HG03108 (cell line): Measurements from ENCODE around the gene ADD2.
"Not testable (repeated sequence)": the region's sequence is repeated elsewhere in the genome, so short reads cannot be mapped to it uniquely, and the experiment has no call there.

ENCODE experiments used
- ATAC-seq: cut with Tn5 transposase; IDR thresholded peaks from one replicate; pipeline ENCODE4 v1.9.1; 2021; ENCODE audit warnings: moderate library complexity; ENCODE audit not compliant: unreplicated experiment

The ADD2 gene

DNA sequence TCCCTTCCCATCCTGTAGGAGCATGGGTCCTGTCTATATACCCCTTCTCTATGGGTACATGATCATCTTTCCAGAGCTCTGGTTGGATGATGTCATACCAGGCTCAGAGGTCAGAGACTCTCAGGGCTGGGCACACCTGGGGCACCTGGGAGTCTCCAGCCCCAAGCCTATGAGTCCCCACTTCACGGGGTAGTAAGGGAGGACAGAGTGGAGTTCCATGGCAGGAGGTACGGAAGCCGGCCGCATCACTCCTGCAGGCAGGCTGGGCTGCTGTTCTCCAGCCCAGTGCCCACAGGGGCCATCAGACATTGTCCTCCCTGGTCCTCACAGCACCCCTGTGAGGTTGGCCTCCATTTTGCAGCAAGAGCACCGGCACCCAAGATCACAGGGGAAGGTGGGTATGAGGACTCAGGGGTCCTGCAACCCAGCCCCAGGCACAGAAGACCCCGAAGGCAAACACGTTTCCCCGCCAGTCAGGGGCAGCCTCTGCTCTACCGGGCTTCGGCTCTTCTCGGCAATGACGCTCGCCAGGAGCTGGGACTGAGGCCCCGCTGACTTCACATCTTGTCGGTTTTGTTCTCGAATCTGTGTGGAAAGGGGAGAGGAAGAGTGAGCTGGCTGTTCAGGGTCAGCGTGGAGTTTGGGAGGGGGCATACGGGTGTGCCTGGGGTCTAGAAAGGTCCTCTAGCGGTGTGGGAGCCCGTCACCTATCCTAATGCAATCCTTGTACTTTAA, 91.5 kb downstream of the ADD2 start:
- ATAC-seq, result no peak

DNA sequence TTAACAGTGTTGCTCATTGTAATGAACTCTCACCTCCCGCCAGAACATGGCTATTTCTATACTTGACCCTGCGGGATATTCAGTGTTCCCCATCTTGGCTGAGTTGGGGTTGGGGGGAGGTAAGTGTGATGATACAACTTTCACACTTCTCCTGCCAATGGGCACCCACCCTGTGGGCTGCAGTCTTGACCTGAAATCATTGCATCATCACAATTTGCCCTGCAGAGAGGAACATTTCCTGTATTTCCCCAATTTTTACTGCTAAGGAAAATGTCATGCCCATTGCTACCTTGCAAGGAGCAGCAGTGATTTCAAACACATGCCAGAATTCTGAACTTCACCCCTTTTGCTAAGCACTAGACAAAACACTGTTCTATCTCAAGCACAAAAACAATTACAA, 92.1 kb downstream of the ADD2 start:
- ATAC-seq, result no peak

DNA sequence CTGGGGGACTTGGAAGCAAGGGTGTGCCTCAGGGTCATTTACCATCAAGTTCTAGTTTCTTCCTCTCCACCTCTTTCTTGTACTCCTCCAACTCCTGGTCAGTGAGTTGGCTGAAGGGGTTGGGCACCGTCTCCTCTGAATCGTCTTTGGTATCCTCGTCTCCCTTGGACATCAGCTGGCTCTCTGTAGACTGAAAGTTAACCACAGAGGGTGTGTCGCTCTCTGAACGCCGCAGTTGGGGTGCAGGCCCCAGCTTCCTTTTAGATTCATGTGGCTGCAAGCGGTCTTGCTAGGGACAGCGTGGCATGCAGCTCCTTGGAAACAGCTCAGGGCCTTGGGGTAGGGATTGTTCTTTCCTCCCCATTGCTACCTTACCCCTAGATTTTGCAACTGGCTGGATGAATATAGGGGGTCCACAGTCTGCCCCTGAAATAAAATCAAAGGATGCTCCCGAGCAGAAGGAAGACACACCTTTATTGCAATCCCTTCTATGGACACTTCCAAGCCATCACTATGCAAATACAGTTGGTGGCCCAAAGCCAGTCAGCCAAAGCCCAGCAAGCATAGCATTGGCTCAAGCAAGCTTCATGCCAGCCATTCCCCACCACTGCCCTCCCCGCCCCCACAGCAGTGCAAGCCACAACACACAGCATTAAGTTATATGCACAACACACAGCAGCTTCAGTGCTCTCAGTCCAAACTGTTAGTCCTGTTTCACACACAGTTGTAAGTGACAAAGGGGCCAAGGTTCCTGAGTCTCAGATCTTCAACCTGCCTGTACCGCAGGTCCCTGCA, 93.2 kb downstream of the ADD2 start:
- ATAC-seq, result no peak

DNA sequence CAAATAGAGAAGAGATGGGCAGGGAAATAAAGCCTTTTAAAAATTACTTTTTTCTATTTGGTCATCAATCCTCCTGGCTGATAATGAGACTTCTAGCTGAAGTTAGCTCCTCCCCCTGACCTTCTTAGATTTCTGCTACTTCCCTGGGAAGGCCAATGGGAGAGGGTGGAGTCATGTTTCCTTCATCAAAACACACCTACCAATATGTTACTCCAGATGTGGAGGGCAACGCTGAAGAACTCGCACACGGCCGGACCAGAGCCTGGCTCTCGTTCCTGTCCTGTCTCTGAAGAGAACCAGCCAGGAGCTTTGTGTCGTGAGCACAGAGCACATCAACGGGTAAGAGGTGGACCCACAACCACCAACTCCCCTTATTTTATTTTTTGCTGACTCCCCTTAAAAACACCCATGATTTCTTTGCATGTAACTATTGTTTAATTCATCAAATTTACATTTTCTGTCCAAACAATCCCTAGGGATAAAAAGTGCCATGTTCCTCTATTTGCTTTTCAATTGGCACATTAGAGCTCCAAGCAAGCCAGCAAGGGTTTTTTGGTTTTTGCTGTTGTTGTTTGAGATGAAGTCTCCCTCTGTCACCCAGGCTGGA, 94.9 kb downstream of the ADD2 start:
- ATAC-seq, result no peak

DNA sequence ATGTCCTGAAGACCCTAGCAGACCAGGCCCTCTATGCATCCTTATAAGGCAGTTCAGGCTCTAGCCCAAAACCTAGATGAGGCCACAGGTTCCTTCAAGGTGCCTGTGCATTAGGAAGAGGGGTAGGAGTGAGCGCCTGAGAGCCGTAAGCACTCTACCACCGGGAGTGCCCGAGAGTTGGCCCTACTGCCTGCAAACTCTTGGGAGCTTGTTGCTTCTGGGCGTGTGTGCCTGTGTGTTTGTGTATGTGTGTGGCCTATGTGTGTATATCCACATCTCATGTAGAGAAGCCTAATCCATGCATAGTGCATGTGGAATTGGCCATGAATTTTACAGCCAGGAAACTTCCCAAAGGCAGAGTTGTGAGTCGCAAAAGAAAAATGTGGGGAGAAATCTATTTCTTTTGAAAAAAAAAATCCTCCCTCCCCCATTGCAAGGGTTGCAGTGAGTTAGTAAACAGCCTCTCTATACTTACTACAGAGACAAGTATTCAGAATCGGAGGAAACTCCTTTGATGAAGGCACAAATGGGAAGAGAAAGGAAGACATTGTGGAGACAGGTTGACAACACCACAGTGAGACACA, 96.8 kb downstream of the ADD2 start:
- ATAC-seq, result no peak

DNA sequence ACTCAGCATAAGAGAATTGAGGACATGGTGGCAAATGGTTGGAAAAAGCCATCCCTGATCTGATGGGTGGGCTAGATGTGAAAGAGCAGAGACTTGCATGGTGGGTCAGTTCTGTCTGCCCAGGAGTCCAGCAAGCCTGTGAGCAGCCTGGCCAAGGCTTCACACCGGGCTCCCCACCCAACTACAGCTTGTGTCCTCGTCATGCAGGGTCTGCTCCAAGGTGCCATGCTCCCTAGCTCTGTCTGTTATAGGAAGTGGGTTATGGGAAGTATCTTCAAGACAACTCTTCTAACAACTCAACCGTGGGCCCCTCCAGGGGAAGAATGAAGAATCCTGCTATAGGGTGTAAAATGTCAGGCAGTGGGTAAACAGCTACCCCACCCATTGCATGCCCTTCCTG, 97.4 kb downstream of the ADD2 start:
- ATAC-seq, result no peak

DNA sequence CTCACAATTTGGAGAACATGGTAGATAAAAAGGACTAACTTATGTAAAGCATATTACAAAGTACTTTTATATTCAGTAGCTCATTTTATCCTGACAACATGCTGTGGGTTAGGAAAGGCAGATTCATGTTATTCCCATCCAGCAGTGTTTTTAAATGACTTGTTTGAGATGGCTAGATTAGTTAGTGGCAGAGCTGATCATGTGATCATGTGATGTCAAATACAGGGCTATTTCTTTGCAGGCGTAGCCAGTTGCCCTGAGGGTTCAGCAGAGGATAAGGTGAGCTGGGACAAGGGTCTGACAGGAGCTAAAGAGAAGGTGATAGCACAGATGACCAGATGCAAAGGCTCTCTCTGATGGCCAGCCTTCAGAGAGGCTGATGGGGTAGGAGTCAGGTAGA, 97.8 kb downstream of the ADD2 start:
- no peak for ATAC-seq

DNA sequence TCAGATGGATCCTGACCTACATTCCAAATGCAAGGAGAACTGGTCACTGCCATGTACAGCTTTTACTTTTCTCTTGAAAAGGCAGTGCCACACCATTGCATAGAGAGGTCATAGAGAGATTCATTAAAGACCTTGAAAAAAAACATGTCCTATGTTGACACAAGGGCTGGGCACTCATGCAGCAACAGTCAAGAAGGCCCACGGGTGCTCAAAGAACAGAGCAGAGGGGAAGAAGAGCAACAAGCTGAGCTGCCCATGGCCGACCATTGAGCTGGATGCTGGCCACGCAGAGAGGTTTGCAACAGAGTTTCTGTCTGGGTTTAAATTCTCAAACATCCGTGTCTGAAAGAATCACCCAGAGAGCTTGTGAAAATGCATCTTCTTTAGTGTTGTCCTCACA, 99.1 kb downstream of the ADD2 start:
- ATAC-seq, result no peak

DNA sequence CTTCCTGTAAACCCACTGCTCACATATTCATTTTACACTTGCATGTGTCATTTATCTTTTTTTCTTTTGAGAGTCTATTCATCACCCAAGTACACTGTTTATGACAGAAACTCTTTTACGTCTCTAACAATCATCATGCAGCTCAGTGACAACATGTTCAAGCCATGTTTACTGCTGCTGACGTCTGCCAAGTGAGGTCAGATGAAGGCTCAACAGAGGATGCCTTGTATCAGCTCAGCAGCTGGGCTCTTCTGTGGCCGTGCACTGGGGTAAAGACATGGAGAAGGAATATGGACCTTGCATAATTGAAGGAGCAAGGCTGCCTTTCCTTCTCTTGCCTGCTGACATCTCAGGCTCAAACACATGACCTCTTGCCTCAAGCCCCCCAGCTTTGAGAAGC, 99.6 kb downstream of the ADD2 start:
- ATAC-seq, result no peak

DNA sequence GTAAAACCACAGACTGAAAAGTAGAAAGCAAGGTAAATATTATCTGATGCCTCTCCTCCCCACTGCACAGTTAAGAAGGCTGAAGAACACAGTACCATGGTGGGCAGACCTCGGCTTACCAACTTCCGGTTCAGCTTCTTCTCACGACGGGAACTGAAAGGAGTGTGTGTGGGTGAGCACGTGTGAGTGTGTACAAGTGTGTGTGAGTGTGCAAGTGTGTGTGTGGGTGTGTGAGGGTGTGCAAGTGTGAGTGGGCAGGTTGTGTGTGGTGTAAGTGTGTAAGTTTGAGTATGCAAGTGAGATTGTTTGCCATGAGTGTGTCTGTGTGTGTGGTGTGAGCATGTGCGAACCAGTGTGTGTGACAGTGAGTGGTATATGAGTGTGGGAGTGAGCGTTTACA, 103.5 kb downstream of the ADD2 start:
- no peak for ATAC-seq

DNA sequence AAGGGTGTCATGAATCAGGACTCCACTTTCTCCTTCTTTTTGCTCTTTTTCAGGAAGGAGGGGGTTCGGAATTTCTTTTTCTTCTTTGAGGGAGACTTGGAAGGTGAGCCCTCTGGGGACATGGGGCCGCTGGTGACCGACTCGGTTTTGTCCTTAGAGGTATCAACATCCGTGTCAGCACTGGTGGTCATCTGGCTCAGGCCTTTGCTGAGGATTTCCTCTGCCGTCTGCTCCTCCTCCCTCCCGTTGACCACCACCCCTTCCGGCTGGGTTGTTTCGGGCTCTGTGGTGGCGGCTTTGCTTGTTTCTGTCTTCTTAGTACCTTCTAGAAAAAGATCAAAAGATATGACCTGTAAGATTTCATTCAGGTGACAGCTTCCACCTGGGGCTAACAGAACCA, 104.6 kb downstream of the ADD2 start:
- ATAC-seq, result no peak

DNA sequence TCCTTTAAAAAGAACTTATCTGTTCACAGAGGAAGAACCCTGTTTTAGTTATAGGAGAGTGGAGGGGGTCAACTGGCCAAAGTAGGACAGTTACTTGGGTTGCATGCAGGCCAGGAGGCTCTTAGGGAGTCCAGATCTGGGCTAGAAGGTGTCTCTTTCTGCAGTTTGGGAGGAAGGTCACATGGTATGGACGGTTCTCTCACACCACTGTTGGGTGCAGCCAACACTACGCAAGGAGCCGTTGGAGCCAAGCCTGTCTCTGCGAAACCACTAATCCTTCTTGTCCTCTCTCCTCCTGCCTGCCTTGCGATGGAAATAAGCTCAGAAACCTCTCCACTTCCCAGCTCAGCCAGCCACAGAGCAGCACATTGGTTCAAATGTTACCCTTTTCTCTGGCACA, 108.4 kb downstream of the ADD2 start:
- ATAC-seq, result no peak

DNA sequence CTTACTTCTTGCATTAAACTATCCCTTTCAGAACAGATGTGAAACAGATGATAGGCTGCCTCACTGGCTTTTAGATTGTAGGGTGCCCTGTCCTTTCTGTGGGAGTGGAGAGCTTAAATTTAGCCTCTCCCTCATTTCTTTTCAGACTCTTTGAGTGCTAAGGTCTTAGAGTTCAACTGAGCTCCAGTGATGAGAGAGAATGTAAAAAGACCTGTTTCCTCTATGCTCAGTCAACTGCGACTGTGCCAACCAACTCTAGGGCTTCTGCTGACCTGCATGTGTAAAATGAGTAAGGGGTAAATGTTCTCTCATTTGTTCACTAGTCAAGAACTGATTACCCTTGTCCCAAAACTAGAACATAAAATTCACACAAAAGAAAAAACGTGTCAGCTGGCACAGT, 109.5 kb downstream of the ADD2 start:
- ATAC-seq, result no peak

DNA sequence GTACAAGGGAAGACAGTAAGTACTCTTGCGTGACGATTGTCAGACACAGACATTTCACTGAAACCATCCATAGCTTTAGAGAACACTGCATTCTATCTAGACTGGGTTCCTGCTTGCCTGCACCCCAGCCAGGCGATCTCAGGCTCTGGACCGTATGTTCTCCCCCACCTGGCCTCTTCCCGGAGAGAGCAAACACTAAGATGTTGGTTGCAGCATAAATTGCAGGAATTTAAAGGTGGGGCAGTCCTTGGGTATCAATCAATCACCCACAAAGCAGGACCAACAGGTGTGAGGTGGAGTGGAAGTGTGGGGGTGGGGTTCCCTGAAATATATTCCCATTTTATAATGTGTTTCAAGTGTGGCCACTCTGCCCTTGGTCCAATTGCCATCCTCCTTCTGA, 110.8 kb downstream of the ADD2 start:
- no peak for ATAC-seq

DNA sequence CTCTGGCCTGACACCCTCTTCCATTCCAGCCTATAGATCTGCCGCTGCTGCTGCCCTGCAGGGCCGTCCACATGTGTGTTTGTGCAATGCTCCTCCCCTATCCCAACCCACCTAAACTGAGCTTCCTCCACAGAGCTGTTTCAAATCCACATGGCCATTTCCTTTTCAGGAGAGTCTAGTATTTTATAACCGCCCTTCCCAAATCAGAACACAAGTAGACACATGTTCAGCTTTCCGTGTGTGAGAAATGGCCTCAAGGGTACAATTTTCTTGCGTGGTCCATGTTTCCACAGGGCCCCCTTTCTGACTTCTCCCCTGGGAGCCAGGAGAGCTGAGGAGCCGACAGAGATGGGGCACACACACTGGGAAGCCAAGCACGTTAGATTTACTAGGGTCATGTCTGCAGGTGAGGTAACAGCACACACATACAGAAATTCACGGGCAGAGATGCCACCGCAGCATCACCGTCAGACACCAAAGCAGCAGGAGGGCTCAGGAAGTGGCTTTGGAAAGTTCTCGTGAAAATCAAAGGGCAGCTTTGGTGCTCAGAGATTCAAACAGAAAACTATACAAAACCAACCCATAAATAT, 111.5 kb downstream of the ADD2 start:
- no peak for ATAC-seq

DNA sequence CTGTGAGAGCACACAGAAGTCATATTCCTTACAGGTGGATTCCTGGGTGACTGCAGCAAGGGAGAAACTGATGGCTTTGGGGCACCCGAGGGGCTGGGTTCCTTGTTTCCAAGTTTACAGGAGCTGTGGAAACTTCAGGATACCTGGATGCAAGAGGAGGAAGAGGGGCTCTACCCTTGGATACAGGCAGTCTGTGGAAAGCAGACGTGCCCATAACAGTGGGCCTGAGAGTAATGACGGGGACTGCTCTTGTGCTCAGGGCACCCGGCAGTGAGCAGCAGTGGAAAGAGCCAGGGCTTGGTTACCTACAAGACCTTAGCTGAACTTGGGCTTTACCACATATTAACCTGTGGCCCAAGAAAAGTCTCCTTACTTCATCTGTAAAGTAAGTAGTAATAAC, 112.2 kb downstream of the ADD2 start:
- ATAC-seq, result no peak

DNA sequence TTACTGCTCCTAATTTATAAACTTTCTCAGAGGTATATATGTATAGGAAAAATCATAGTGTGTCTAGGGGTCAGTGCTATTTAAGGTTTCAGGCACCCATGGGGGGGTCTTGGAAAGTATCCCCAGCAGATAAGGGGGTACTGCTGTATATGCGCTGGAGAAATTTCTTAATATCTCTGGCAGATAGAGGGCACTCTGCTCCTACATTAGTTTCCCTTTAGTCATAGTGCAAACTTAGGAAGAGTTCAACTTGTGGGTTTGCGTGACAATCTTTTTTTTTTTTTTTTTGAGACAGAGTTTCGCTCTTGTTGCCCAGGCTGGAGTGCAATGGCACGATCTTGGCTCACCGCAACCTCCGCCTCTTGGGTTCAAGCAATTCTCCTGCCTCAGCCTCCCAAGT, 112.8 kb downstream of the ADD2 start:
- not testable (repeated sequence) for ATAC-seq

DNA sequence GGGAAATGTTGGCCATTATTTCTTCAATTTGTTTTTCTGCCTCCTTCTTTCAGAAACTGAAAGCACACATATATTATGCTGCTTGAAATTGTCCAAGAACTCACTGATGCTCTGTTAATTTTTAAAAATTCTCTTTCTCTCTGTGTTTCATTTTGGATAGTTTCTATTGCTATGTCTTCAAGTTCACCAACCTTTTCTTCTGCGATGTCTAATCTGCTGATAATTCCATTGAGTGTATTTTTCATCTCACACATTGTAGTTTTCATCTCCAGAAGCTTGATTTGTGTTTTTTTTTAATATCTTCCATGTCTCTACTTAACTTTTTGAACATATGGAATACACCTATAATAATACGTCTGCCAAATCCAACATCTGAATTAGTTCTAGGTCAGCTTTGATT, 116.3 kb downstream of the ADD2 start:
- ATAC-seq, result no peak

DNA sequence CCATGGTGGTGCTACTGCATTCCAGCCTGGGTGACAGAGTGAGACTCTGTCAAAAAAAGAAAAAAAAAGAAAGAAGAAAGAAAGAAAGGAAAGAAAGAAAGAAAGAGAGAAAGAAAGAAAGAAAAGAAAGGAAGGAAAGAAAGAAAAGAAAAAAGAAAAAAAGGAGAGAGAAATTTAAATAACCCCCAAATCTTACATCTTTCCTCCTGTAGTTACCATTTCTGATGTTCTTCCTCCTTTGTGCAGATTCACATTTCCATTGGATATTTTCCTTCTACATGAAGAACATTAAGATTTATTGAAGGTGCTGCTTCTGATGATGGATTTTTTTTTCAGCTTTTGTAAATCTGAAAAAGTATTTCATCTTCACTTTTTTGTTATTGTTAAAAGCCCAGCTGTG, 117.0 kb downstream of the ADD2 start:
- no peak for ATAC-seq

DNA sequence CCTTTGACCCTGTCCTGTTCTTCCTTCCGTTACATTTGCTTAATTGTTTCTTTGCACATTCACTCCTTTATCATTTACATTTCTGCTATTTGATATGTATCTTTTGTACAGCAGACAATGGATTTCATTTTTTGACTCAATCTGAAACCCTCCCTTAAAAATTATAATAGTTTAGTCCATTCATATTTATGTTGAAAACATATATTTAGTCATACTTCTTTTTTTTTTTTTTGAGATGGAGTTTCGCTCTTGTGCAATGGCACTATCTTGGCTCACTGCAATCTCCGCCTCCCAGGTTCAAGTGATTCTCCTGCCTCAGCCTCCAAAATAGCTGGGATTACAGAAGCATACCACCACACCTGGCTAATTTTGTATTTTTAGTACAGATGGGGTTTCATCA, 119.0 kb downstream of the ADD2 start:
- ATAC-seq, result no peak

DNA sequence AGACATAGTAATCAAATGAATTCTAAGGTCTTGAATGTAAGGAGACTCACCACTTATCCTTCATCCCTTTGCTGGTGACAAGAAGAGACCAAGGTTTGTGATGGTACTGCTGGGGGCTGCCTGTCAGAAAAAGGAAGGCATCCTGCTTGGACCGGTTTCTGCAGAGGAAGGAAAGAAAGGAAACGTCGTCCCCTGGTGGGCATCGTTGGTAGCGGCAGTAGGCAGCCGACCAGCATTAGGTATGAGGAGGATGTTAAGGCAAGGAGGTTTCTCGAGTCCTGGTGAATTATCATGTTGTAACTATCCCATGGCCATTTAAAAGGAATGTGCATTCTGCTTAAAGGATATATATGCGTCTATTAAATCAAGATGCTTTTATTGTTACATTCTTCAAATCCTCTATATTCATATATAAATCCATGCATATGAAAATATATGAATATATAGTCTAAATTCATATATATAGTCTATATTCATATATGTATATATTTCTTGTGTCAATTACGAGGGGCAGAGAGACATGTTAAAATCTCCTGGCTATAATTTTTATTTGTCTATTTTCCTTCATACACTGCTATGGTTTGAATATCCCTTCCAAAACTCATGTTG, 120.0 kb downstream of the ADD2 start:
- no peak for ATAC-seq
